Activated CD8-positive, alpha-beta memory T cell treated with anti-CD3 and anti-CD28 coated beads for 48 hours (primary cell): ENCODE results near the gene VWA5B2.
"Not testable (repeated sequence)": the region's sequence is repeated elsewhere in the genome, so short reads cannot be mapped to it uniquely, and the experiment has no call there.

Experiments
- DNase-seq, 3 experiments: peaks; one replicate each; pipeline ENCODE4 v3.0.0-alpha.2; 2020; ENCODE audit warnings: low read depth in 2 of 3, low spot score in 2 of 3

VWA5B2 gene

GRCh38 chr3:184241447-184242296, 12.3 kb downstream of the VWA5B2 start:
- DNase-seq, result no peak

- DNase-seq, result no peak
Observed at GRCh38 chr3:184242297-184242685, 12.9 kb downstream of the VWA5B2 start.

GRCh38 chr3:184248454-184249411, 19.3 kb downstream of the VWA5B2 start, which contains the start of gene ALG3:
Gene ALG3, minus strand, starts transcription at chr3:184248962. Its CDS starts 22 bp downstream, at chr3:184248940.
- DNase-seq, result peak; percentile 73 to 84 (median 74)

- DNase-seq, result peak in 2 of 3 experiments; percentile 84 to 94
Observed at GRCh38 chr3:184249412-184250166, 20.2 kb downstream of the VWA5B2 start, which contains the start of gene EEF1AKMT4. Gene EEF1AKMT4, plus strand, starts transcription at chr3:184249672. Its CDS starts 23 bp downstream, at chr3:184249695.

- peak; percentile 72 to 92 (median 77) for DNase-seq
Observed at GRCh38 chr3:184250167-184250828, 20.9 kb downstream of the VWA5B2 start.

GRCh38 chr3:184255291-184256039, 26.1 kb downstream of the VWA5B2 start:
- DNase-seq, result no peak

- no peak for DNase-seq
Observed at GRCh38 chr3:184257083-184257915, 27.9 kb downstream of the VWA5B2 start.

GRCh38 chr3:184258926-184259325, 29.5 kb downstream of the VWA5B2 start:
- DNase-seq, result no peak

GRCh38 chr3:184259396-184259877, 30.1 kb downstream of the VWA5B2 start:
- DNase-seq, result no peak

- no peak for DNase-seq
Observed at GRCh38 chr3:184259878-184260723, 30.7 kb downstream of the VWA5B2 start.

GRCh38 chr3:184260724-184261269, 31.4 kb downstream of the VWA5B2 start:
- DNase-seq, result no peak

GRCh38 chr3:184261270-184261853, 32.0 kb downstream of the VWA5B2 start, which contains the start of gene CAMK2N2:
Gene CAMK2N2, minus strand, starts transcription at chr3:184261553. Its CDS starts 268 bp downstream, at chr3:184261285.
- DNase-seq, result no peak

GRCh38 chr3:184261854-184262763, 32.7 kb downstream of the VWA5B2 start:
- no peak for DNase-seq

GRCh38 chr3:184262764-184263179, 33.4 kb downstream of the VWA5B2 start:
- DNase-seq, result no peak

- DNase-seq, result not testable (repeated sequence)
Observed at GRCh38 chr3:184267249-184267648, 37.9 kb downstream of the VWA5B2 start.

- DNase-seq, result no peak
Observed at GRCh38 chr3:184272269-184272668, 42.9 kb downstream of the VWA5B2 start.
